Urothelium cell line (cell line): ENCODE measurements around the gene CDKAL1.

ENCODE experiments used
- DNase-seq: peaks from one replicate; pipeline ENCODE4 v3.0.0; 2011; ENCODE audit warnings: low spot score, mixed read lengths
- FAIRE-seq: peaks from 2 replicates; lab custom pipeline; 2011; peaks lifted over from hg19 to GRCh38; lab: Jason Lieb, UNC

The CDKAL1 gene

DNA sequence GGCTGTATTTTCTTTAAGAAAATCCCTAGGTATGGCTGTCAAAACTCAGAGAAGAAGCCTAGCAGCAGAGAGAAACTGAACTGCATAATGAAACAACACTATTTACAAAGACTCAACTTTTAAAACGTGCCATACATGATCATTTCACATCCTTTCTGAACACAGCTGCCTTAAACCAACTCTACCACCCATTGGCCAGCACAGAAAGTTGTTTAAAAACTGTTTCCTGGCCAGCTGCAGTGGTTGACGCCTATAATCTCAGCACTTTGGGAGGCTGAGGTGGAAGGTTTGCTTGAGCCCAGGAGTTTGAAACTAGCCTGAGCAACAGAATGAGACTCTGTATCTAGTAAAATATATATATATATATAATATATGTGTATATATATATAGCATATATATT is 722.9 kb downstream of the CDKAL1 start:
- DNase-seq = no peak
- FAIRE-seq = no peak

DNA sequence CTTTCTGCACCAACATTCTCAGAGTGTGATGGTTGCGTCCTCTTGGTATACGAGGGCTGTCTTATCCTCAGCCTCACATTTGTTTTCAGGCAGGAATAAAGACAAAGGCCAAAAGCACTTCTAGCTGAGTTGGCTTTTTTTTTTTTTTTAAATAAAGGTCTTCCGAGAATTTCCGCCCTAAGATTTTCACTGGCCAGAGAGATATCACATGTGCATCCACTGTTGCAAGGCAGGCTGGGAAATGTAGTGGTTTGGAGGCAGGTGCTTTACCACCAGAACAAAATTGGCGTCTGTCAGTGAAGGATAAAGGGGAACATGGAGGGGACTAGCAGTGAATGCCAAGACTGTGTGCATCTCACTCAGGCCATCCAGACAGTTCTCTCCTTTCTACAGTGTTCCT is 724.4 kb downstream of the CDKAL1 start:
- FAIRE-seq (no peak), DNase-seq (no peak)

DNA sequence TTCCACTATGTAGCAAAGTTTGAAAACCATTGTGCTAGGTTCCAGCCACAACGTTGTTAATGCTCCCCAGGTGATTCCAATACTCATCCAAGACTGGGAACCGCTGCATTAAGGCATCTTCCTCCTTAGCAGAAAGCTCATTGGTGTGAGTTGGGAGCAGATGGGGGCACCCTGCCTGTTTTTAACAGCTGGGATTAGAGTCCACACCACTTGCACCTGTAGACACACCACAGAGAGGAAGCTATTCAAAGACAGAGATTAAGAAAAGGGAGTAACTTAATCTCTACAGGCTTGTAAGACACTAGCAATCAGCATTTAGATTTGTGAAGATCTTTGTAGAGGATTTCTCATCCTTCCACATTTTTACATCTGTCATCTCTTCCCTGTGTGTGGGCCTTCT is 725.4 kb downstream of the CDKAL1 start:
- FAIRE-seq = no peak
- no peak for DNase-seq

DNA sequence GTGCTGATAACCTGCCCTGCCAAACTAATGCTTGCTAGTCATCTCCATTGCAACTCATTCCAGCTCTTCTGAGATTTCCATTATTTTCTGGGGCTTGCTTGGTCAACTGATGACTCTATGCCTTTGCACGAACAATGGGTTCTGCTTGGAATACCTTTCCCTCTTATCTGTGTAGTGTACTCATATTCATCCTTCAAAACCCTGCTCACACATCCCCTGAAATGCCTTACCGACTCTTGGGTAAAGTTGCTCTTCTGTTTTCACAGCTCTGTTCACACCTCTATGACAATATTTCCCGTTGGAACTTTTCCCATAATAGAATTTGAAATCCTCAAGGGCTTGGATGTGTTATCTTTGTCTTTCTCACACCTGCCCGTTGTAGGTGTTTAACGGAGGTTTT is 728.2 kb downstream of the CDKAL1 start:
- FAIRE-seq (no peak), DNase-seq (no peak)

DNA sequence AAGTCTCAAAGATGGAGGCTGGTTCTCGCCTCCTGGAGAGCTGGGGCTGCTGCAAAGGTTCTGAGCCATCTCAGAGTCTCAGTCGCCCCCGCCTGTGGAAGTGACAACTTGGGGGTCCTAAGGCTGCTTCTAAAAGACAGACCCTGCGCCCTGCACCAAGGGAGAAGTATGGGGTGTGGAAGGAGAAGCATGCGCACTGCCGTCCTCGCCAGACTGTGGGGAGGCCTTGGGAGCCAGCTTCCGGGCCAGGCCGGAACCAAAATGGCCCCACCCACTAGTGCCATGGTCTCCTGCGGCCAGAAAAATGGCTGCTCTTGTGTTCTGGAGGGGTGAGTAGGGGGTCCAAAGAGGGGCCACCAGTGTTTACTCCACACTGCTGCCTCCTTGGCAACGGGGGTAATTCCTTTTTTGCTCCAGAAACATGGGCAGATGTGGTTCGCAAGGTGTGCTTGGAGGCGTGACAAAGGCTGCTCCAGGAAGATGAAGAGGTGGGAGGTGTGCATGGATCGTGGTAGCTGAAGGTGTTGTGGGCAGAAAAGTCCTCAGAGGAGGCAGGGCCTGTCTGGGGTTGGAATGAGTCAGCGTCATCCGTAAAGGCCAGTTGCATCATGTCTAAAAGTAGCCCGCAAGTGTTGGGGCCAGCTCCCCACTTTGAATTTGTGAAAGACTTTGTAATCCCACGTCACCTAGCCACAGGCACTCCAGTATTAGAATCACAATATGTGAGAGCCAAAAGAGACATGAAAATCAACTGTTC is 729.5 kb downstream of the CDKAL1 start:
- FAIRE-seq (no peak), DNase-seq (peak; percentile 66)

DNA sequence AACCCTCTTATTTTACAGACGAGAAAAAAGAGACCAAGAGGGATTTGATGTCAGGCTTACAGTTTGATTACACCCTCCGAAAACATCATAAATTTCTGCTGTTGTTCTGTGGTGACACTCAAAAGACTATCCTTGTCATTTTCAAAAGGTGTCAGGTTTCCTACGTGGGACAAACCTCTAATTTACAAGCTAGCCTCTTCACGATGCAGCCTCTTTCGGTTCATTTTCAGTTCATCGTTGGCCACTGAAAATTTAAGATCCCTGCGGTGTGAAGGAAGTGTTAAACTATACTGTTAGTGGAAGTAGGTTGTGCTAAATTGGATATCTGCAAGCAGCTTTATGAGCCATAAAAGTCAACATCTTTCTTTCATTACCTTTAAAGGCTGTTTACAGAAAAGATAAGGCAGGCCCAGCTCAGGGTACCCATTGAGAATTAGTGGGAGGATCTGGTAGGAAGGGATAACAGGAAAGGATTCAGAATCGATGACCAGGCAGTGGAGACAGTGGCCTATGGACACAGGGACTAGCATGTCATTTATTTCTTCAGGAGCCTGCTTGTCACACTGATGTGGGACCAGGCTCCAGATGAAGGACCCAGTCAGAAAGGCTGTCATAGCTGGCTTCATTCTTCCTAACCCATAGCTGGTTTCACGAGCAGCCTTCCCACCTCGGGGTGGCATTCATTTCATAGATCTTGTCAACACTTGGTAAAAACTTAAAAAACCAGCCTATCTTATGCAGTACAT is 730.2 kb downstream of the CDKAL1 start:
- no peak for FAIRE-seq
- DNase-seq = no peak

DNA sequence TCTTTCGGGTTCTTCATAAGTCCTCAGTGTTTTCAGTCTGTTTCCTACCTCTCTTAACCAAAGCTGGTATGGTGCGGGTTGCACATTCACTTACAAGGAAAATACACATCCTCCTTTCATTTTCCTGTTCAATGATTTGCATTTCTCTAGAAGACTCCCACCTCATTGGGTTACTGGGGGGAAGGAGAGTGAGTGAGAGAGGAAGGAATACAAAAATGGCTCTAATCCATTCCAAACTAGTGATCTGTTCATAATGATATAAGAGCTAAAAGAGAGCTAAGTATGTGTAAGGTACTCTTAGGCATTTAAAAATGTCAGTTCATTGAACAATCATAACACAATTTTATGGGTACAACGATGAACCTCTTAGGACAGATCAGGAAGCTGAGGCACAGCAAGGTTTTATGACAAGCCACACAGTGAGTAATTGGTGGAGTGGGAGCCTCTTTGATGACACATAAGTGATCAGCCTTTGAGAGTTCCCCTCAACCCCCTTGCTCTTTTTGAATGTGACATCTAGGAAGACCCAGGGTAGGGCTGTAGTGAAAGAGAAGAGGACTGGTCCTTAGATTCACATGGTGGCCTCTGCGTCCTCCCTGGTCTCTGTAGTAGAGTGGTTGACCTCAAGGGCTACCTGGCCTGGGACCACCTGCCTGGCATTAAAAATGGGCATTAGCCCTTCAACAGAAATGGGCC is 730.9 kb downstream of the CDKAL1 start:
- no peak for FAIRE-seq
- DNase-seq = no peak

DNA sequence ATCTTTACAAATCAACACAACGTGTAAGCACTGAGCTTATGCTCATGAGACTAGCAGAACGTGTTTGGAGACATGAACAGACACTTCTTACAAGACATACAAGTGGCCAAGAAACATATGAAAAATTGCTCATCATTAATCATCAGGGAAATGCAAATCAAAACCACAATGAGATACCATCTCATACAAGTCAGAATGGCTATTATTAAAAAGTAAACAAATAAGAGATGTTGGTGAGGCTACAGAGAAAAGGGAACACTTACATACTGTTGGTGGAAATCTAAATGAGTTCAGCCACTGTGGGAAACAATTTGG is 731.4 kb downstream of the CDKAL1 start:
- no peak for FAIRE-seq

DNA sequence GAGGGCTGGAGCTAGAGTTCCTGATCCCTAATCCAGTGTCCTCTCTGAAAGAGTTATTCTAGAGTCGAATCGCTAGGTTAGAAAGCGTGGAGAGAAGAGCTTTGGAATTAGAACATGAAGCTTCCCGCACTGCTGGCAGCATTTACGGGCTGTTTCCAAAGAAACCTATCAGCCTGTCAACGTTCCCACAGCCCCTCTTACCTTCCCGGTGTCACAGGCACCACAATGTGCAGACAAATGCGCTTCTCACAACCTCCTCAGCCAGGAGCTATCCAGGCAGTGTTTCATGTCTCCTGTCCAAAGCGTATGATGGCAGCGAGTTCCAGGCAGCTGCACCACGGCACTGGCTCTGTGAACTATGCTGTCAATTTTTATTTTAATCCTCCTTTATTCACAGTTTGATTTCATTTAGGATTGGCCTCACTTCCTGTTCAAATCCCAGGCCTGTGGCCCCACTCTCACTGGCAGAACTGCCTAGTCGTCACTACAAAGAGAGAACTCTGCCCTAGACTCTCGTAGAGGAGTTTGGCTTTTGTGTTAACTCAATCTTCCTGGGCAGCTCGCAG is 736.5 kb downstream of the CDKAL1 start:
- no peak for DNase-seq
- FAIRE-seq = no peak

More for the DNA sequence above, 731.4 kb downstream of the CDKAL1 start:
- DNase-seq = no peak

DNA sequence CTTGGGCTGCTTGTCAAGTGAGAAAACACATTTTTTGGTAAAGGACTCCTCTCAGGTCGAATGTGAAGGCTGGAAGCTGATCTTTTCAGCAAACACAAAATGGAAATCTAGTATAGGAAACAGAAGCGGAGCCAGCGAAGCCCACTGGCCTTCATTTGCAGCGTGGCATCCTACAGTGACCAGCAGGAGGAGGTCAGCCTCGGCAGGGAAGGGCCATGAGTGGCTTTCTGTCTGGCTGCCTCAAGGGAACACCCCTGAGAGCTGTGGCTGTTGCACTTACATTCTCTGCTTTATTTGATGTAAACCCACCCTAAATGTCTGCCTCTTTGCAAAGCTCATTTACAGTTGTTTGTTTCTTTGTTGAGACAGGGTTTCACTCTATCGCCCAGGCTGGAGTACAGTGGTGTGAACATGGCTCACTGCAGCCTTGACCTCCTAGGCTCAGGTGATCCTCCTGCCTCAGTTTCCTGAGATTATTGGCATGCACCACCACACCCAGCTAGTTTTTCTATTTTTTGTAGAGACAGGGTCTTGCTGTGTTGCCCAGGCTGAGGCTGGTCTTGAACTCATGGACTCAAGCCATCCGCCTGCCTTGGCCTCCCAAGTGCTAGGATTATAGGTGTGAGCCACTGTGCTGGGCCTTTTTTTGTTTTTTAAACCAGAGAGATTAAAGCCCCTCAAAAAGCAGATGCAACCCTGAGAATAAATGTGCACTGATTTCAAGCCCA is 737.3 kb downstream of the CDKAL1 start:
- no peak for DNase-seq
- no peak for FAIRE-seq

DNA sequence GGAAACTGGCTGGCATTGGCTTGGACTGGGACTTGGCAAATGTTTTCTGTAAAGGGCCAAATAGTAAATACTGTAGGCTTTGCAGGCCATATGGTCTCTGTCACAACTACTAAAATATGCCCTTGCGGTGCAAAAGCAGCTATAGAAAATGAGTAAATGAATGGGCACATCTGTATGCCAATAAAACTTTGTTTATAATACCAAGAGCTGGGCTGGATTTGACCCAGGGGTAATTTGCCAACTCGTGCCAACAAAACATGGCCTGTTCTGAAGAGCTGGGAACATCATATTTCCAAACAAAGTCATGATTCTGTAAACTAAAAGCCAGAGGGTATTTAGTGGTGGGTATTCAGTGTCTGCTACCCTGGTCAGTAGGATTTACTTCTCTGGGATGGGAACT is 739.2 kb downstream of the CDKAL1 start:
- DNase-seq = no peak
- FAIRE-seq = no peak

DNA sequence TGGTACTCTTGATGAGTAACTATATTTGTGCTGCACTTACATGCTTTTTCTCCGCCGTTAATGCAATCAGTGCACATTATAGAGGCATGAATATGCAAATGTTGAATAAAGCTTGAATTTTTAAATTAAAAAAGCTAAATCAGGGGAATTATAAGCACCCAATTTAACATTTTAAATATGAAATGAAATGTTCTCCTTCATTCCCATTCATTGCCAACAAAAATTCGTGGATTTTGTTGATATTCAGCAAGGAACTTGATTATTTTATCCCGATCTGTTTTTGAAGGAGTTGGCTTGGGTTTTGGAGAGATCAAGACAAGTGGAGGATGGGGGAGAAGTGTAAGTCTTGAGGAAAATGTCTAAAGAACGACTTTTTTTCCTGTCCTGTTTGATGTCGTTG is 740.6 kb downstream of the CDKAL1 start:
- DNase-seq (no peak), FAIRE-seq (no peak)

DNA sequence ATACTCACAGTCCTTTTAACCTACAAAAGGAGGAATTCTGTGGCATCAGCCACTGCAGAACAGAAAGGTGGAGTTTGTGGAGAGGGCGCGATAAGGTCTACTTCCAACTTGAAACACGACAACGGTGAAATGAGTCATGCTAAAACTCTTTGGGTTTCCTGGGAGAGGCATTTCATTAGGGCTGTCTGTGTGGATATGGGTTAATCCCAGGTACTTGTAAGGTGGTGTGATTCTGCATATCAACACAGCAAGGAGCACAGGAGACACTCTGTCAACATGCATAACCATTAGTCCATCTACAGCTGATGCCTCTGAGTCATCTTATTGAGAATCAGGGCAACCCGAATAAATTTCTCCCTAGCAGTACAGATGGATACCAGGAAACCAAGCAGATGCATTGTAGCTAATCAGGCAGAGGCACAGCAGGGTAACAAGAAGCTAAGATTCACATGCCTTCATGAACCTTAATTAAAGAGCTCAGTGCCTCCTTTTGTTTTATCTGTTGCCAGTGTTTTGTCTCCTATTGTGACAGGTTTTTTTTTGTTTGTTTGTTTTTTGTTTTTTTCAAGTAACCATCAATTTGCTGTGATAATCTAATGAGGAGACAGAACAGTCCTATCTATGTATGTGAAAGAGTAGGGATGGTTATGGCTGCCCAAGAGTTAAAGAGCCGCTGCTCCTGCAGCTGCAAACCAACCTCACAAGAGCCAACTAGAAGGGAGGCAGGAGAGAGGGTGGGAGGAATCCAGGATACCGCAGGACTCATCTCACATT is 743.5 kb downstream of the CDKAL1 start:
- DNase-seq (peak; percentile 40), FAIRE-seq (no peak)

DNA sequence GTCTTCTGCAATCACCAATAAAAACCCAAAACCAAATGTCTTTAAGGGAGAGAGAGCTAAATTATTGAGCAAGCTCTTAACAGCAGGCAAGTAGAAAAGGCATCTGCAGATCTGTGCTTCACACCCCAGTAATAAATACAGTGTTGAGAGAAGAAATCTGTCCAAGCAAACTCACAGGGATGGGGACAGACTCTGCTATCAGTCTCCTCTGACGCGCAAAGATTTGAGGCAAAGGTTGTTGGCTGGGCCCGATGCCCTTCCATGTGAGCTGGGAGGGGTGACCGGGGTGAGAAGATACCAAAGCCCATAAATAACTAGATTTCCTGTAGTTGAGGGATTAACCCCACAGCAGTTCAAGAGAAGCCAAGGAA is 744.1 kb downstream of the CDKAL1 start:
- DNase-seq (no peak), FAIRE-seq (no peak)

DNA sequence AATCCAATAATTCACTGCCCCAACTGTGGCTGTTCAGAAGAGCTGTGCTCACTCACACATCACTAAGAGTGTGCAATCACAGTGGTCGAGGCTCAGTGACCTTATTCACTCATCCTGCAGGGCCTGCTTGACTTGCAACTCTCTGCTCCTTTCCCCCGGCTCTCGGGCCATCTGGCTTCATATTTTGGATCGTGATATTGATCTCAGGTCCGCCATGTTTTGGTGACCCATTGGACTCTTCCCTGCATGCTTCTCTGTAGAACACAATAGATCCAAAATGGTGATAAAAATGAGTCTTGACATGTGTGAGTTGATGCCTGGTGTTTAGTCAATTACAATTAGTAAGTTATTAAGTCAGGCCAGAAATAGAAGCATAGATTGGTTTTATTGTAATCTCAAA is 745.4 kb downstream of the CDKAL1 start:
- no peak for FAIRE-seq
- DNase-seq = no peak

DNA sequence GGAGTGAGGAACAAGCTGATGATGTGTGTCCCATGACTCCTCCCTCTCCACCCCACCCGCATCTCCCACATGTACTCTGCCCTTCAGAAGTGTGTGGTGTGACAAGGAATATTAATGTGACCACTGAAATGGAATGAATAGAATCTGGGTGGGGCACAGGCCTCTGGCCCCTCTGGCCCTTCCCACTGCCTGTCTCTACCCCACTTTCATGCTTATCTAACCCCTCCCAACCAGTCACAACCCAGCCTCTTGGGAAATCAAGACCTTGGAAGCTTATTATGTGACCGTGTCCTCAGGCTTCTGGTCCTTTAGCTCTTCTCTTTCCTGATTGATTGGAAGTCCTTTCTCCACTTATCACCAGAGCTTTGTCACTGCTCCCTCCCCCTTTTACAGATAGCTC is 747.1 kb downstream of the CDKAL1 start:
- DNase-seq (no peak), FAIRE-seq (no peak)
